PC-3 (cell line): ENCODE data around the gene TJAP1. TPM values are rescaled to one million over a fixed set of nuclear protein-coding genes. Genes with fewer than 3 reads are reported as not detected.

ENCODE experiments used
- ATAC-seq: fragments of 200-7000 bp; cut with Tn5 transposase; 2 replicates; pipeline ENCODE4 v1.9.1; 2020; ENCODE audit warnings: mild to moderate bottlenecking, moderate library complexity
- BruUV-seq: library from RNA; stranded (reverse); fragments of 400-500 nt; replicated peaks from 2 replicates; lab custom pipeline; 2021; lab: Mats Ljungman, UMichigan
- CTCF ChIA-PET: fragments of 300-600 bp; sonication (Branson Sonifier 250); formaldehyde crosslinking; loops from one replicate; lab custom pipeline; 2022; ENCODE audit warnings: antibody characterized with exemption; lab: Charles Lee
- POLR2A ChIA-PET: fragments of 300-600 bp; sonication (Branson Sonifier 250); formaldehyde crosslinking; loops from one replicate; lab custom pipeline; 2022; ENCODE audit warnings: antibody characterized with exemption; ENCODE audit not compliant: unreplicated experiment; lab: Charles Lee
- DNase-seq: peaks from one replicate; pipeline ENCODE4 v3.0.0-alpha.2; 2015
- H2AFZ ChIP-seq: fragments of 300-600 bp; sonication (generic); 2 replicates; pipeline ENCODE4 v1.6.0; 2016; ENCODE audit warnings: antibody characterized with exemption, low read length
- H3F3A ChIP-seq: fragments of 300-600 bp; sonication (generic); one replicate; pipeline ENCODE4 v1.6.0; 2017; ENCODE audit warnings: antibody characterized with exemption, low read length, control low read depth, mild to moderate bottlenecking; ENCODE audit not compliant: unreplicated experiment
- H3K27ac ChIP-seq: fragments of 300-600 bp; sonication (generic); 2 replicates; pipeline ENCODE4 v1.5.1; 2016; ENCODE audit warnings: mild to moderate bottlenecking, low read length
- H3K27me3 ChIP-seq: fragments of 300-600 bp; sonication (generic); 2 replicates; pipeline ENCODE4 v1.6.1; 2016; ENCODE audit warnings: low read length, mixed read lengths
- H3K36me3 ChIP-seq: fragments of 300-600 bp; sonication (generic); 2 replicates; pipeline ENCODE4 v1.6.1; 2016; ENCODE audit warnings: low read depth, mixed run types, low read length, mixed read lengths
- H3K4me1 ChIP-seq: fragments of 300-600 bp; sonication (generic); 2 replicates; pipeline ENCODE4 v1.5.1; 2016; ENCODE audit warnings: low read length; ENCODE audit not compliant: insufficient read depth
- H3K4me2 ChIP-seq: fragments of 300-600 bp; sonication (generic); 2 replicates; pipeline ENCODE4 v1.6.0; 2016; ENCODE audit warnings: low read length
- H3K4me3 ChIP-seq: fragments of 300-600 bp; sonication (generic); 2 replicates; pipeline ENCODE4 v1.5.1; 2016; ENCODE audit warnings: mild to moderate bottlenecking, low read length, mixed read lengths
- H3K79me2 ChIP-seq: fragments of 300-600 bp; sonication (generic); 2 replicates; pipeline ENCODE4 v1.6.1; 2017; ENCODE audit warnings: low read length, mixed read lengths
- H3K9ac ChIP-seq: fragments of 300-600 bp; sonication (generic); 2 replicates; pipeline ENCODE4 v1.6.0; 2016; ENCODE audit warnings: mild to moderate bottlenecking, low read length
- H3K9me2 ChIP-seq: fragments of 300-600 bp; sonication (generic); replicated peaks from 2 replicates; pipeline ENCODE4 v1.6.1; 2016; ENCODE audit warnings: mixed run types, low read length, mixed read lengths
- H3K9me3 ChIP-seq: fragments of 300-600 bp; sonication (generic); 2 replicates; pipeline ENCODE4 v1.6.1; 2016; ENCODE audit warnings: low read length, mixed read lengths
- H4K20me1 ChIP-seq: fragments of 300-600 bp; sonication (generic); 2 replicates; pipeline ENCODE4 v1.6.1; 2016; ENCODE audit warnings: low read length, mixed read lengths
- CTCF ChIP-seq: fragments of 300-600 bp; sonication (generic); conservative IDR thresholded peaks from 2 replicates; pipeline ENCODE4 v1.5.1; 2017; ENCODE audit warnings: antibody characterized with exemption, low read depth, mild to moderate bottlenecking, low read length
- EZH2 ChIP-seq: fragments of 300-600 bp; sonication (generic); IDR thresholded peaks from one replicate; pipeline ENCODE4 v1.6.1; 2017; ENCODE audit warnings: antibody characterized with exemption, mild to moderate bottlenecking, low read length; ENCODE audit not compliant: unreplicated experiment
- EZH2phosphoT487 ChIP-seq: fragments of 300-600 bp; sonication (generic); IDR thresholded peaks from 2 replicates; pipeline ENCODE4 v1.6.1; 2018; ENCODE audit warnings: mild to moderate bottlenecking, antibody characterized with exemption, low read length, borderline replicate concordance
- intact Hi-C: fragments of 100-400 bp; cut with micrococcal nuclease; formaldehyde crosslinking; loops from 2 replicates; pipeline ENCODE4 v1.9.0; 2023
- total RNA-seq: library from RNA; depleted of rRNA; stranded (reverse); fragments of >200 nt; gene quantifications from 2 replicates; pipeline ENCODE4 v1.2.3, GENCODE V29; 2014

Gene TJAP1
- total RNA-seq, 1 experiment from 2014 or later = 28.5 TPM

GRCh38 chr6:43442935-43443334 lies 34.4 kb upstream of the TJAP1 start:
- ATAC-seq (no peak), DNase-seq (no peak)
- CTCF ChIA-PET = no interaction called here
- no peak overlapping the region for H3K4me3 ChIP-seq
- H3K4me2 ChIP-seq = no peak overlapping the region
- BruUV-seq = no TSS peak
- TF ChIP-seq EZH2 (no peak), EZH2phosphoT487 (no peak), CTCF (no peak)
- H3K79me2 ChIP-seq = no peaks in the 10 kb centered on the region
- H3K9me3 ChIP-seq = no peaks in the 10 kb centered on the region
- no peak overlapping the region for H2AFZ ChIP-seq
- H3K27ac ChIP-seq = no peak overlapping the region
- POLR2A ChIA-PET = no interaction called here
- H3K9ac ChIP-seq = no peak overlapping the region
- no peaks in the 10 kb centered on the region for H3K27me3 ChIP-seq
- no peaks in the 10 kb centered on the region for H4K20me1 ChIP-seq
- H3K9me2 ChIP-seq = no peaks in the 10 kb centered on the region
- H3K4me1 ChIP-seq = no peaks in the 10 kb centered on the region
- peaks cover 16% of the 10 kb centered on the region; the same call in 1 of the 2 replicates for H3K36me3 ChIP-seq
- intact Hi-C loops = no loop called here
- H3F3A ChIP-seq = no peaks in the 10 kb centered on the region

- intact Hi-C loops = no loop called here
Measured at GRCh38 chr6:43444036-43444435, 33.3 kb upstream of the TJAP1 start.

More at GRCh38 chr6:43444036-43444435, 33.3 kb upstream of the TJAP1 start:
- Histone ChIP-seq H3K9ac (no peak overlapping the region), H2AFZ (no peak overlapping the region), H3K4me1 (no peaks in the 10 kb centered on the region), H3K27me3 (no peaks in the 10 kb centered on the region), H3K79me2 (no peaks in the 10 kb centered on the region), H3K9me3 (no peaks in the 10 kb centered on the region), H3K36me3 (peaks cover 9% of the 10 kb centered on the region; the same call in 1 of the 2 replicates), H4K20me1 (no peaks in the 10 kb centered on the region), H3K4me3 (no peak overlapping the region), H3K9me2 (no peaks in the 10 kb centered on the region), H3K4me2 (no peak overlapping the region), H3K27ac (no peak overlapping the region), H3F3A (no peaks in the 10 kb centered on the region)
- no peak for DNase-seq
- no peak for ATAC-seq
- POLR2A ChIA-PET = no interaction called here
- CTCF ChIA-PET = no interaction called here
- no TSS peak for BruUV-seq
- TF ChIP-seq EZH2 (no peak), CTCF (no peak), EZH2phosphoT487 (no peak)
